Neural cell (in vitro differentiated cells): ENCODE measurements around the gene C7. TPM values are rescaled to one million over a fixed set of nuclear protein-coding genes. Genes with fewer than 3 reads are reported as not detected.

ENCODE experiments used
- H2AFZ ChIP-seq: fragments of 200-600, 300-800 bp; sonication (generic), shearing (Covaris generic); 2 replicates; pipeline ENCODE4 v1.6.0; 2014; ENCODE audit warnings: low read depth, mild to moderate bottlenecking, antibody characterized with exemption, low read length, moderate library complexity
- H3F3A ChIP-seq: fragments of 200-600 bp; shearing (Covaris generic); 2 replicates; pipeline ENCODE4 v1.6.1; 2016; ENCODE audit warnings: mild to moderate bottlenecking, moderate library complexity, mixed read lengths, antibody characterized with exemption, low read length; ENCODE audit not compliant: insufficient read depth, poor library complexity, severe bottlenecking
- H3K27ac ChIP-seq: fragments of 200-600, 300-800 bp; sonication (generic), shearing (Covaris generic); 2 replicates; pipeline ENCODE4 v1.5.1; 2014; ENCODE audit warnings: mild to moderate bottlenecking, low read length, moderate library complexity
- H3K27me3 ChIP-seq: fragments of 300-800, 200-600 bp; sonication (generic), shearing (Covaris generic); 2 replicates; pipeline ENCODE4 v1.6.0; 2014; ENCODE audit warnings: mild to moderate bottlenecking, low read depth, low read length, moderate library complexity; ENCODE audit not compliant: insufficient read depth
- H3K36me3 ChIP-seq: fragments of 300-800, 200-600 bp; sonication (generic), shearing (Covaris generic); 2 replicates; pipeline ENCODE4 v1.5.1; 2014; ENCODE audit warnings: mild to moderate bottlenecking, antibody characterized with exemption, low read length, moderate library complexity; ENCODE audit not compliant: insufficient read depth
- H3K4me2 ChIP-seq: fragments of 300-800, 200-600 bp; sonication (generic), shearing (Covaris generic); 2 replicates; pipeline ENCODE4 v1.6.0; 2014; ENCODE audit warnings: mild to moderate bottlenecking, low read length
- H3K4me3 ChIP-seq: fragments of 300-800, 200-600 bp; sonication (generic), shearing (Covaris generic); 2 replicates; pipeline ENCODE4 v1.5.1; 2014; ENCODE audit warnings: mild to moderate bottlenecking, low read length, moderate library complexity
- H3K79me2 ChIP-seq: fragments of 200-600 bp; shearing (Covaris generic); replicated peaks from 2 replicates; pipeline ENCODE4 v1.6.0; 2014; ENCODE audit warnings: mild to moderate bottlenecking, low read length, moderate library complexity; ENCODE audit not compliant: insufficient read depth
- H3K9ac ChIP-seq: fragments of 300-800, 200-600 bp; sonication (generic), shearing (Covaris generic); 2 replicates; pipeline ENCODE4 v1.6.1; 2016; ENCODE audit warnings: mild to moderate bottlenecking, low read length, mixed read lengths
- H3K9me2 ChIP-seq: fragments of 200-600 bp; shearing (Covaris generic); 2 replicates; pipeline ENCODE4 v1.6.1; 2016; ENCODE audit warnings: mild to moderate bottlenecking, low read length, mixed read lengths; ENCODE audit not compliant: insufficient read depth
- H3K9me3 ChIP-seq: fragments of 200-600, 300-800 bp; sonication (generic), shearing (Covaris generic); 2 replicates; pipeline ENCODE4 v1.6.1; 2016; ENCODE audit warnings: mild to moderate bottlenecking, mixed run types, low read length, moderate library complexity, mixed read lengths
- H4K20me1 ChIP-seq: fragments of 200-600 bp; shearing (Covaris generic); 2 replicates; pipeline ENCODE4 v1.6.1; 2016; ENCODE audit warnings: mild to moderate bottlenecking, mixed run types; ENCODE audit not compliant: insufficient read depth
- CTCF ChIP-seq: fragments of 450-650 bp; IDR thresholded peaks from 2 replicates; pipeline ENCODE4 v1.5.1; 2014; ENCODE audit warnings: antibody characterized with exemption, mild to moderate bottlenecking, moderate library complexity; ENCODE audit not compliant: poor library complexity, severe bottlenecking
- EP300 ChIP-seq: fragments of 450-650 bp; conservative IDR thresholded peaks from 2 replicates; pipeline ENCODE4 v1.6.1; 2014; ENCODE audit warnings: antibody characterized with exemption, mild to moderate bottlenecking, moderate library complexity; ENCODE audit not compliant: poor library complexity, severe bottlenecking
- EZH2 ChIP-seq: fragments of 200-600, 300-800 bp; shearing (Covaris generic), sonication (generic); IDR thresholded peaks from 2 replicates; pipeline ENCODE4 v1.6.1; 2014; ENCODE audit warnings: antibody characterized with exemption, low read length, borderline replicate concordance, mild to moderate bottlenecking; ENCODE audit not compliant: insufficient read depth, poor library complexity, severe bottlenecking
- MXI1 ChIP-seq: fragments of 450-650 bp; conservative IDR thresholded peaks from 2 replicates; pipeline ENCODE4 v1.6.1; 2014; ENCODE audit warnings: antibody characterized with exemption, mild to moderate bottlenecking; ENCODE audit not compliant: poor library complexity, severe bottlenecking
- POLR2AphosphoS5 ChIP-seq: IDR thresholded peaks from 2 replicates; pipeline ENCODE4 v1.6.1; 2012
- RAD21 ChIP-seq: fragments of 450-650 bp; conservative IDR thresholded peaks from 2 replicates; pipeline ENCODE4 v1.6.1; 2014; ENCODE audit warnings: antibody characterized with exemption, mild to moderate bottlenecking, moderate library complexity
- SMC3 ChIP-seq: fragments of 450-650 bp; conservative IDR thresholded peaks from 2 replicates; pipeline ENCODE4 v1.6.1; 2014; ENCODE audit warnings: antibody characterized with exemption, mild to moderate bottlenecking, moderate library complexity; ENCODE audit not compliant: poor library complexity
- TAF1 ChIP-seq: IDR thresholded peaks from 2 replicates; pipeline ENCODE4 v1.6.1; 2012; ENCODE audit warnings: low read depth
- polyA plus RNA-seq: library from polyadenylated mRNA; depleted of rRNA; stranded (reverse); fragments of >200 nt; gene quantifications from 2 replicates; pipeline ENCODE4 v1.2.3, GENCODE V29; 2014
- TF ChIP-seq, protein P1 (sequence below): IDR thresholded peaks from 2 replicates; pipeline ENCODE4 v1.6.1; 2012; ENCODE audit warnings: borderline replicate concordance

The C7 gene
- polyA plus RNA-seq, 1 donor from 2014 or later: not detected

DNA sequence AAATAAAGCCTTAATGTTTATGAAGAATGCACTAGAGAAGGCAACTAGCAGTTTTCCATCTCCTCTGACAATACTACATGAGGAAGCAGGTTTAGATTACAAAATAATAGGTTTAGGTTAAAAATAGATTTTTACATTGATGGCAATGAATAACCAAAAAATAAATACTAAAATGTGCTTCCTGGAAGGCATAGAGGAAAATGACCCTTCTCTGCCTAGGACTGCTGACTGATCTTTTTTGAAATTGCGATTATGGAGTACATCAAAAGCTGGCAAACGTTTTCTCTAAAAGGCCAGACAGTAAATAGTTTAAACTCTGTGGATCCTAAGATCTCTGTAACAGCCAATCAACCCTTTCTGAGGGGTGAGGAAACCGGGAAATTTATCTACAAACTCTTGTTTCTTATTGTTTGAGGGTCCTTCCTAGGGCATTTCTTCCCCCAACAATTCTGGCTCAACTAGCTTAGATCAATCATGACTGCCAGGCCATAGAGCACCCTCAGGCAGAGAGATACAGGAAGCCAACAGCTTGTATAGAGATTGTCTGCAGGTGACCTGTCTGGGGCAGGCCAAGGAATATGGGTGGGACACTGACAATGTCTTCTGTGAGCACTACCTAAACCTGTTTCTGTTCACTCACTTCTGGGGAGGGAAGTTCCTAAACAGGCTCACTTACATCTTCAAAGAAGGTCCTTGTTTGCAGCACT, 94.5 kb downstream of the C7 start:
- H3K9ac ChIP-seq: no peak overlapping the region
- H3F3A ChIP-seq: no peaks in the 10 kb centered on the region

GRCh38 chr5:41004931-41005330, 95.6 kb downstream of the C7 start:
- Histone ChIP-seq H3K4me3 (no peak overlapping the region), H3K9ac (no peak overlapping the region), H4K20me1 (no peaks in the 10 kb centered on the region), H3K27me3 (no peaks in the 10 kb centered on the region), H3F3A (no peaks in the 10 kb centered on the region), H3K36me3 (no peaks in the 10 kb centered on the region), H3K79me2 (no peaks in the 10 kb centered on the region), H3K9me2 (no peaks in the 10 kb centered on the region), H3K9me3 (no peaks in the 10 kb centered on the region), H3K27ac (no peak overlapping the region), H2AFZ (no peak overlapping the region), H3K4me2 (no peak overlapping the region)
- TF ChIP-seq EZH2 (no peak), CTCF (no peak)

More for the DNA sequence above, 94.5 kb downstream of the C7 start:
- Histone ChIP-seq H3K9me3 (no peaks in the 10 kb centered on the region), H3K36me3 (no peaks in the 10 kb centered on the region), H3K27ac (no peak overlapping the region), H4K20me1 (no peaks in the 10 kb centered on the region), H3K27me3 (no peaks in the 10 kb centered on the region), H3K4me3 (no peak overlapping the region), H3K4me2 (no peak overlapping the region), H3K9me2 (no peaks in the 10 kb centered on the region), H2AFZ (no peak overlapping the region), H3K79me2 (no peaks in the 10 kb centered on the region)
- TF ChIP-seq TAF1 (no peak), EP300 (no peak), MXI1 (no peak), CTCF (no peak), EZH2 (no peak), RAD21 (no peak), POLR2AphosphoS5 (no peak), SMC3 (no peak)
- TF ChIP-seq, protein P1, sequence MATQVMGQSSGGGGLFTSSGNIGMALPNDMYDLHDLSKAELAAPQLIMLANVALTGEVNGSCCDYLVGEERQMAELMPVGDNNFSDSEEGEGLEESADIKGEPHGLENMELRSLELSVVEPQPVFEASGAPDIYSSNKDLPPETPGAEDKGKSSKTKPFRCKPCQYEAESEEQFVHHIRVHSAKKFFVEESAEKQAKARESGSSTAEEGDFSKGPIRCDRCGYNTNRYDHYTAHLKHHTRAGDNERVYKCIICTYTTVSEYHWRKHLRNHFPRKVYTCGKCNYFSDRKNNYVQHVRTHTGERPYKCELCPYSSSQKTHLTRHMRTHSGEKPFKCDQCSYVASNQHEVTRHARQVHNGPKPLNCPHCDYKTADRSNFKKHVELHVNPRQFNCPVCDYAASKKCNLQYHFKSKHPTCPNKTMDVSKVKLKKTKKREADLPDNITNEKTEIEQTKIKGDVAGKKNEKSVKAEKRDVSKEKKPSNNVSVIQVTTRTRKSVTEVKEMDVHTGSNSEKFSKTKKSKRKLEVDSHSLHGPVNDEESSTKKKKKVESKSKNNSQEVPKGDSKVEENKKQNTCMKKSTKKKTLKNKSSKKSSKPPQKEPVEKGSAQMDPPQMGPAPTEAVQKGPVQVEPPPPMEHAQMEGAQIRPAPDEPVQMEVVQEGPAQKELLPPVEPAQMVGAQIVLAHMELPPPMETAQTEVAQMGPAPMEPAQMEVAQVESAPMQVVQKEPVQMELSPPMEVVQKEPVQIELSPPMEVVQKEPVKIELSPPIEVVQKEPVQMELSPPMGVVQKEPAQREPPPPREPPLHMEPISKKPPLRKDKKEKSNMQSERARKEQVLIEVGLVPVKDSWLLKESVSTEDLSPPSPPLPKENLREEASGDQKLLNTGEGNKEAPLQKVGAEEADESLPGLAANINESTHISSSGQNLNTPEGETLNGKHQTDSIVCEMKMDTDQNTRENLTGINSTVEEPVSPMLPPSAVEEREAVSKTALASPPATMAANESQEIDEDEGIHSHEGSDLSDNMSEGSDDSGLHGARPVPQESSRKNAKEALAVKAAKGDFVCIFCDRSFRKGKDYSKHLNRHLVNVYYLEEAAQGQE: no peak
